ENCODE results near the gene RPL36AL.
"Not testable (repeated sequence)": the region's sequence is repeated elsewhere in the genome, so short reads cannot be mapped to it uniquely, and the experiment has no call there.

- TF ChIP-seq CTCF (IDR thresholded peaks at IDR 0.05); EP300 (IDR thresholded peaks at IDR 0.05; ENCODE audit: low read depth); POLR2AphosphoS5 (IDR thresholded peaks at IDR 0.05): not testable (repeated sequence)
These were observed 1.2 kb downstream of the RPL36AL start for GRCh38 chr14:49619273-49619672.

Data from transverse colon (tissue), 4 donors.